GM18502 (cell line): ENCODE measurements around the gene ZKSCAN8.

Experiments used
- ATAC-seq: cut with Tn5 transposase; IDR thresholded peaks from one replicate; pipeline ENCODE4 v1.9.1; 2021; ENCODE audit warnings: mild to moderate bottlenecking; ENCODE audit not compliant: unreplicated experiment, poor library complexity

Gene ZKSCAN8

DNA sequence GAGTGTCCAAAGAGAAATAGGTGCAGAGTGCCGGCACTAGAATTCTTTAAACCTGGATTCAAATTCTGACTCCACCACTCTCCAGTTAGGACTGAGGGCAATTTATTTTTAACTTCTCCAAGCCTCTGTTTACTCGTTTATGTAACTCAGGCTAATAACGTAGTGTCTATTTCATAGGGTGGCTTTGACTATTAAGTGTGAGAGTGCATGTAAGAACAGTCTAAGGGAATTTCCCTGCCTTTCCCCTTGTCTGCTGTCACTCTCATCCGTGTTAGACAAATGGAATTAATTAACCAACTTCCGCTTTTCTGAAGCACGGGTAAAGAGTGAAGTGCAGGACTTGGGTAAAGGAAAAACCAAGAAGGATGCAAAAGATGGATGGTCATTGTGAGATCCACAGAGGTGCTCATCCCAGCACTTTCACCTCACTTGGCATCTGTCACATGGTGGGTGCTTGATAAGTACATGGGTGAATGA lies 4.1 kb upstream of the ZKSCAN8 start:
- peak; percentile 41 for ATAC-seq

GRCh38 chr6:28139860-28140543 lies 1.7 kb upstream of the ZKSCAN8 start:
- no peak for ATAC-seq

DNA sequence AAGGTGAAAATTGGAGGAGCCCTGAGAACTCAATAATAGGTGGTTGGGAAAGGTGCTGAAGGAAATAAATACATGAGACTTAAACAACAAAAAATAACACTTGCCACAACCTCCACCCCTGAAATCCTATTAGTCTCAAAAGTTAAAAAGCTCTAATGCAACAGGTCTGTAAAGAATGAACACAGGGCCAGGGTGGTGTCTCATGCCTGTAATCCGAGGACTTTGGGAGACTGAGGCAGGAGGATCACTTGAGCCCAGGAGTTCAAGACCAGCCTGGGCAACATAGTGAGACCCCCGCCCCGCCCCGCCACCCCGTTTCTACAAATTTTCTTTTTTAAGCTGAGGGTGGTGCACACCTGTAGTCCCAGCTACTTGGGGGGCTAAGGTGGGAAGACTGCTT lies 1.1 kb upstream of the ZKSCAN8 start:
- ATAC-seq = no peak

DNA sequence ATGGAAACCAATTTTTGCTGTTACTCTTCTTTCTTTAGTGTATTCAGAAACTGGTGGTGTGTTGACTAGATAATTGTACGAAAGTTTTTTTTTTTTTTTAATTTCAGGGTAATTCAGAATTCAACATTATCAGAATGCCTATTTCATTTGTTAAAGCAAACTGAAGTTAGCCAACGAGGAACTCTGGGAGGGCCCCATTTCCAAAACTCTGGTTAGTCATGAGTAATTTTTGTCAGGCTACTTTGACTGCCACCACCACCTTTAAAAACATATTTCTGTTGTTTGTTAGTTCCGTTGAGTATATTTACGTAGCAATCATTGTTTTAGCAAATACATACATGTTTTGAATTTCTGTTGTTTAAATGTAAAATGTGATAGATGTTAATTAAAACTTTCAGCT lies 763 bp downstream of the ZKSCAN8 start:
- ATAC-seq = no peak

GRCh38 chr6:28145231-28145630 lies 3.5 kb downstream of the ZKSCAN8 start:
- ATAC-seq = no peak

GRCh38 chr6:28152531-28152930 lies 10.8 kb downstream of the ZKSCAN8 start:
- ATAC-seq = no peak

DNA sequence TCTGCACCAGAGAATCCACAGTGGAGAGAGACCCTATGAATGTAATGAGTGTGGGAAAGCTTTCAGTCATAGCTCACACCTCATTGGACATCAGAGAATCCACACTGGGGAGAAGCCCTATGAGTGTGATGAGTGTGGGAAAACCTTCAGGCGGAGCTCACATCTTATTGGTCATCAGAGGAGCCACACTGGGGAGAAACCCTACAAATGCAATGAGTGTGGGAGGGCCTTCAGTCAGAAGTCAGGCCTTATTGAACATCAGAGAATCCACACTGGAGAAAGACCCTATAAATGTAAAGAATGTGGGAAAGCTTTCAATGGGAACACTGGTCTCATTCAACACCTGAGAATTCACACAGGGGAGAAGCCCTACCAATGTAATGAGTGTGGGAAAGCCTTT lies 11.9 kb downstream of the ZKSCAN8 start:
- ATAC-seq = no peak

DNA sequence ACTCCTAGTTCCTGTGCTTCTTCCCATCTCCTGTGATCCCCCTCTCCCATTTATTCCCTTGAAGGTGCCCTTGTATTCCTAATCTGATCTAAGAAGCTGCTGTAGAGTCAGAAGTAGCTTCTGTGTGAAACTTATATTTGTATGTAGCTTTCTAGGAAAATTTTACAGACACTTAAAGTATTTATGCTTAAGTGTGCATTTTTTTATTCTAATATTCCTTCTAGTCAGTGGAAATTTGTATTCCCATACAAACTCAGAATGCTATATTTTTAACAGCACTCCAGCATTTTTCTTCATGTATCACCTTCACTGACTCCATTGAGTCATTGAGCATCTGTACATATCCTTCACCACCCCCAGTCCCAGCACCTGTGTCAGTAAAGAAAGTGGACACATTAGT lies 12.7 kb downstream of the ZKSCAN8 start:
- ATAC-seq = no peak

DNA sequence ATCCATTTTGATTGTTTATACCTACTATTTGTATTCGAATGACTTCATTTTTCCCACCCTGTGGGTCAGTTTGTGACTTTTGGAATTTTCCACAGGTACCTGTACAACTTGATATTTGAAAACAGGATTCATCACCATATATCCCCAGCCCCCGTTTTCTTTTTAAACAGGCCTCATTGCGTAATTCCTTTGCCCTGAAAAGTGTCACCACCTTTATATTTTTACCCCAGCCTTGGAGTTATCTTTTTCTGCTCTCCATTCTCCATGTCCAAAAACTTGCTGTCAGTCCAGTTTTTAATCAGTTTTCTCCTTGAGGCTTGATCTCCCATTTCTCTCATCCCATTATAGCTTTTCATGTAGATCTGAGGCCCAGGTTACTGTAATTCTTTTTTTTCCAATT lies 16.6 kb downstream of the ZKSCAN8 start:
- ATAC-seq = no peak

DNA sequence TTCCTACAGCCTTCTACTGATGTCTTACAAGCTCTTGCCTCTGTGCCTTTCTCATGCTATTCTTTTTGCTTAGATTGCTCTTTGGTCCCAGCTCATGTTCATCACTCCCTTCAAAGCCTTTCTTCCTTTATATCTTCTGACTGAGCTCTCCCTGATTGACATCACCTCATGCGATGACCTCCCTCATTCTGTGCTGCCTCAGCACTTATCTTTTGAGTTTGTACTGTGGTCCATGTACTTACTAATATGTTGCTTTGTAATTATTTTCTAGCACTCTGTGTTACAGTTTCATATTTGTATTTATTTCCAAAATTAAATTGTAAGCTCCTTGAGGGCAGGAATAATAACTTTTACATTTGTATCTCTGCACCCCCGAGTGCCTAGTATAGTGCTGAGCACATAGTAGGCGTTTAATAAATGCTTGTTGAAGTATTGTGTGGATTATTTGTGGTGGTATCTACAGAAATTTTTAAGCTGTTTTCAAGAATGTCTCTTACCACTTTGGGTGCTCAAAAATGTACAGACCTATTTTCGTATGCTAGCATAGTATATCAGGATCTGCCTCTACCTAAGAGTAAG lies 17.4 kb downstream of the ZKSCAN8 start:
- no peak for ATAC-seq

DNA sequence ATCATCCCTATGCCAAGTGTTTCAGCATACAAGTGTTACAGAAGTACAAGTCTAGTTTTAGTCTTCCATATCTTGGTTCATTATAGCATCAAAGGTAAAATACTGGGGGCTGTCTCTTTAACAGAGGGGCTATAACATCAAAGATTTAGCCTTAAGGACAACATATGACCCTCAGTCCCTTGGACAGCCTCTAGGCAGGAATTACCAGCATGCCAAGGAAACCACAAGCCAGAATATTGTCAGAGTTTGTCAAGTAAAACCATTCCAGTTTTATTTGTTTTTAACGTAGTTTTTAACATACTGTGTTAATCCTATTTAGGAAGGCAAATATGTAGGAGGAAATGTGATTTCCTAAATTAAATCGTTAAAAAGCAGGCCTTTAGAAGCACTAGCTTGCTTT lies 18.6 kb downstream of the ZKSCAN8 start:
- ATAC-seq = no peak

GRCh38 chr6:28161410-28162079 lies 19.9 kb downstream of the ZKSCAN8 start:
- ATAC-seq = peak; percentile 99

GRCh38 chr6:28165563-28165962 lies 23.9 kb downstream of the ZKSCAN8 start:
- no peak for ATAC-seq

- ATAC-seq = no peak
Observed at GRCh38 chr6:28167068-28167467, 25.4 kb downstream of the ZKSCAN8 start.

GRCh38 chr6:28167926-28168325 lies 26.2 kb downstream of the ZKSCAN8 start:
- ATAC-seq = no peak

DNA sequence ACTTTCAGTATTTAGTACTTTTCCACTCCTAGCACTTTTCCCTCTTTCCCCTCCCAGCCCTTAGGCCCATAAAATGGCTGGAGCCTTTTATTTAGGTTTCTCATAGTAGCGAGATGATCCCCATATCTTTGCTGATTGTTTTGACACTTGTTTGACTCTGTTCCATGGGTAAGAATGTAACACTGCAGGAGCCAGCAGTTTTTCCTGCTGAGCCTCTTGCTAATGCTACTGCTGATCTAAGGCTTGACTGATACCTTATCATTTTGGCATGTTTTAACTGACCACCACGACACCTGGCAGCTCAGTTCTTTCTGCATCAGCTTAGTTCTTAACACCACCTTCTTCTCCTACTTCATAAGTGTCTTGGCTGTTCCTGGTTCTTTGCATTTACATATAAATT lies 29.6 kb downstream of the ZKSCAN8 start:
- ATAC-seq = no peak

- ATAC-seq = no peak
Observed at GRCh38 chr6:28172006-28172405, 30.3 kb downstream of the ZKSCAN8 start.

DNA sequence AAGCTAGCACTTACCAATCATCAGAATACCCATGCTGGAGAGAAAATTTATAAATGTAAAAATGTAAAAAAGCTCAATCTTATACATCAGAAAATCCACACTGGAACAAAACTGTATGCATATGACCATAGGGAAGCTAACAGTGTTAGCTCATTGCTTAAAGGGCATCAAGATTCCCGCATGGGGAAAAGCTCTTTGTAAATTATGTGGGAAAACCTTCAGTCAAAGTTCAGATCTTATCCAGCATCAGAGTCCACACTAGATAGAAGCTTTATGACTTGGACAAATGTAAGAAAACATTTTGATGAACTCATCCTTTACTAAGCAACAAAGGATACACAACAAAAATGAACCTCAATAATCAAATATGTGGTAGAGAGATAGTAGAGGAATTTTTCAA lies 34.7 kb downstream of the ZKSCAN8 start:
- no peak for ATAC-seq

- ATAC-seq = no peak
Observed at GRCh38 chr6:28182255-28182654, 40.6 kb downstream of the ZKSCAN8 start.

- ATAC-seq = no peak
Observed at GRCh38 chr6:28188111-28188979, 46.7 kb downstream of the ZKSCAN8 start.

GRCh38 chr6:28200020-28200419 lies 58.3 kb downstream of the ZKSCAN8 start:
- no peak for ATAC-seq
